ENCODE data around the gene TMEM131L. TPM values are rescaled to one million over a fixed set of nuclear protein-coding genes. Genes with fewer than 3 reads are reported as not detected.

The TMEM131L gene
- total RNA-seq, 2 experiments from 2014 or later, result 51.7 to 52.4 TPM

DNA sequence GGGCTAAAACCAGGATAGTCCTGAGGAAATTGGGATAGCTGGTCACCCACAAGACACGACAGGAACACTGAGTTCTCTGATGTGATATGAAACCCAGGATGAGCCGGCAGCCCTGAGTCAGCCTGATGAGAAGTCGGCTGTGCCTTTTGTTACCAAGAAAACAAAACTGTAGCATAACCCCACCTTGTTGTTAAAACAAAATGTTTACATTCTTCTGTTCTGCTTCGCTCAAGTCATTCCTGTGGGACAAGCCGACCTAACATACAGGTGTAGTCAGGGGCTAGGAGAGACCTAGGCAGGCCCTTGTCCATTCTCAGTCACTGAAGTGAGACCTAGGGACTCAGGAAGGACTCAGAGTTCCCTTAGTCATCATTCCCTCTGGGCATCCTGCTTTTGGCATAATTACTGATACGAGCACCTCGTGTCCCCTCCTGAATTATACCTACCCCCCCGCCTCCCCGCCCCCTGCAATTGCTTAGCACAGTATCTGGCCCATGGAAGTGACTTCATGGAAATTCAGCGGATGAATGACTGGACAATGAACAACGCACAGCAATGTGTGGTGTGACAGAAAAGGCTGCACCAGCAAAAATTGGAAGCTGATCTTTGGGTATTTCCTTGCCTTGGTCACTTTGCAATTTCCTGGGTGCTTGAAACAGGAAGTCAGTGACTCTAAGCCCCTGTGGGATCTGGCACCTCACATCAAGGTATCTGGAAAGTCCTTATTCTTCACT lies 186.1 kb downstream of the TMEM131L start:
- peaks cover 4% of the 10 kb centered on the region for H3K27me3 Mint-ChIP-seq
- peaks cover 26% of the 10 kb centered on the region for H3K4me1 Mint-ChIP-seq (ENCODE audit: low read depth)
- CTCF ChIA-PET, result interaction anchor here (0.6 to 1.2 kb wide), 3 partner anchors 9 to 308 kb away, joined by 4 to 9 read pairs (median 7); partner anchors contain the start of gene MND1
- peak overlapping the region; percentile 82 for H3K27ac Mint-ChIP-seq
- no peaks in the 10 kb centered on the region for H3K9me3 Mint-ChIP-seq
- TF ChIP-seq, protein P1, sequence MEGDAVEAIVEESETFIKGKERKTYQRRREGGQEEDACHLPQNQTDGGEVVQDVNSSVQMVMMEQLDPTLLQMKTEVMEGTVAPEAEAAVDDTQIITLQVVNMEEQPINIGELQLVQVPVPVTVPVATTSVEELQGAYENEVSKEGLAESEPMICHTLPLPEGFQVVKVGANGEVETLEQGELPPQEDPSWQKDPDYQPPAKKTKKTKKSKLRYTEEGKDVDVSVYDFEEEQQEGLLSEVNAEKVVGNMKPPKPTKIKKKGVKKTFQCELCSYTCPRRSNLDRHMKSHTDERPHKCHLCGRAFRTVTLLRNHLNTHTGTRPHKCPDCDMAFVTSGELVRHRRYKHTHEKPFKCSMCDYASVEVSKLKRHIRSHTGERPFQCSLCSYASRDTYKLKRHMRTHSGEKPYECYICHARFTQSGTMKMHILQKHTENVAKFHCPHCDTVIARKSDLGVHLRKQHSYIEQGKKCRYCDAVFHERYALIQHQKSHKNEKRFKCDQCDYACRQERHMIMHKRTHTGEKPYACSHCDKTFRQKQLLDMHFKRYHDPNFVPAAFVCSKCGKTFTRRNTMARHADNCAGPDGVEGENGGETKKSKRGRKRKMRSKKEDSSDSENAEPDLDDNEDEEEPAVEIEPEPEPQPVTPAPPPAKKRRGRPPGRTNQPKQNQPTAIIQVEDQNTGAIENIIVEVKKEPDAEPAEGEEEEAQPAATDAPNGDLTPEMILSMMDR (IDR thresholded peaks at IDR 0.05), result no peak
- POLR2A ChIA-PET, result interaction anchor here (1.2 kb wide), 1 partner anchor 9 kb away, joined by 3 read pairs; no protein-coding TSS in a partner anchor
- H3K36me3 Mint-ChIP-seq (ENCODE audit: low read depth), result no peaks in the 10 kb centered on the region
- DNase-seq (no peak), ATAC-seq (no peak)
- intact Hi-C loops (cut with micrococcal nuclease), result loop anchor here (2.0 kb wide), 1 partner anchor 103 kb away; no protein-coding TSS in a partner anchor
- no peak overlapping the region for H3K4me3 Mint-ChIP-seq

DNA sequence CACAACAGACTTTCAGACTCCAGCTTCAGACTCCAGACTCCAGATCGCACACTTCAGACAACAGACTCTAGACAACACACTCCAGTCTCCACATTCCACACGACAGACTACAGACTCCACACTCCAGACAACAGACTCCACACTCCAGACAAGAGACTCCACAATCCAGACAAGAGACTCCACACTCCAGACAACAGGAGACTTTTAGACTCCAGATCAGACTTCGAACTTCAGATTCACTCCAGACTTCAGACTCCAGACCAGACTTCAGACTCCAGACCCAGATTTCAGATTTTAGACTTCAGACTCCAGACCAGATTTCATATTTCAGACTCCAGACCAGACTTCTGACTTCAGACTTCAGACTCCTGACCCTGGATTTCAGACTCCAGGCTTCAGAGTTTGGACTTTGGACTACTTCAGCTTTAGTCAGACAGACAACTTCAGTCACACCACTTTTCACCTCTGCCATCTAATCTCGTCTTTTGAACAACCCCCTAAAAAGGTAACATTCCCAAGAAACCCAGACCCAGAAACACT lies 188.9 kb downstream of the TMEM131L start:
- H3K27ac Mint-ChIP-seq, result no peak overlapping the region
- POLR2A ChIA-PET, result no interaction called here
- DNase-seq (no peak), ATAC-seq (no peak)
- H3K4me3 Mint-ChIP-seq, result no peak overlapping the region
- no peaks in the 10 kb centered on the region for H3K36me3 Mint-ChIP-seq (ENCODE audit: low read depth)
- H3K27me3 Mint-ChIP-seq, result peaks cover 4% of the 10 kb centered on the region
- H3K4me1 Mint-ChIP-seq (ENCODE audit: low read depth), result peaks cover 23% of the 10 kb centered on the region
- TF ChIP-seq, protein P1 (IDR thresholded peaks at IDR 0.05), result no peak
- CTCF ChIA-PET, result interaction anchor here (1.0 to 1.3 kb wide), 4 partner anchors 10 to 95 kb away, joined by 3 to 4 read pairs (median 3); no protein-coding TSS in a partner anchor
- intact Hi-C loops (cut with micrococcal nuclease), result no loop called here
- no peaks in the 10 kb centered on the region for H3K9me3 Mint-ChIP-seq

DNA sequence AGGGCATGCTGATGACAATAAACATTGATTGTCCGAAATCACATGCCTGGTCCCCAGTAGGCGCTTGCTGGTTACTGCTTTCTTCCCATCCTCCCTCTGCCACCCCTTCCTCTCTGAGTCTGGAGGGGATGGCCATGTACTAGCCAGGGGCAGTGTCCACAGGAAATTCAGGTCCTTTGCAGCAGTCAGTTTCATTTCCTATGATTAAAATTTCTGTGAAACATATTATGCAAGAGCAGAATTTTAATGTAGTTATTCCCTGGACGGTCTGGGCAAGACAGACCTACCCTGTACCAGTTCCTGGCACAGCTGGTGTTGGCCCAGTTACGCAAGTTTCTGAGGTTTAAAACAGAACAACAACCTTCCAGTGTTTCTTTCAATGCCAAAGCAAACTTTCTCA lies 189.8 kb downstream of the TMEM131L start:
- intact Hi-C loops (cut with micrococcal nuclease), result no loop called here
- Mint-ChIP-seq H3K4me1 (ENCODE audit: low read depth) (peaks cover 17% of the 10 kb centered on the region), H3K36me3 (ENCODE audit: low read depth) (no peaks in the 10 kb centered on the region), H3K27me3 (peaks cover 4% of the 10 kb centered on the region), H3K9me3 (no peaks in the 10 kb centered on the region), H3K27ac (no peak overlapping the region), H3K4me3 (no peak overlapping the region)
- ChIA-PET CTCF (interaction anchor here (1.1 to 1.3 kb wide), 3 partner anchors 12 to 94 kb away, joined by 3 to 4 read pairs (median 3); no protein-coding TSS in a partner anchor), POLR2A (no interaction called here)
- ATAC-seq (no peak), DNase-seq (no peak)
- TF ChIP-seq, protein P1 (IDR thresholded peaks at IDR 0.05), result no peak

DNA sequence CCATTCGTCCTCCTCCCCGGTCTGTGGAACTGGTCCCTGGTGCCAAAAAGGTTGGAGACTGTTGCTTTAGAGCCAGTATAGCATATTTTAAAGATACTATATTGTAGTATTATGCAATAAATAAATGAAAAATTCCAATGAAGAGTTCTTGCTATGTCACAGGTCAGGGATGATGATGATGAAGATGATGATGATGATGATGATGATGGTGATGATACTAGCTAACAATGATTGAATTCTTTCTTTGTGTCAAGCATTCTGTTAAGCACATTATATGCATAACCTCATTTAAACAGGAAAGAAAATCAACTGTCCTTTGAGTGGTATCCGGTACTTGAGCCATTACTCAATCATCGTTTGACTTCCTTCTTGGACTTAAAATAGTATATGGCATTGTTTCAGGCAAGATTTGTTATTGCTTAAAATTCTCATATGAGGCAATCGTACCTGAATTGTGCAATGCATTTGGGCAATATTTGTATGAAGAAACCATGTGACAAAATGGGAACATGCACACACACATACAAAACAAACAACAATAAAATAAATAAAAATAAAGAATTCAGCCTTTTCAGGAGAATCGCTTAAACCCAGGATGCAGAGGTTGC lies 195.2 kb downstream of the TMEM131L start:
- no peaks in the 10 kb centered on the region for H3K4me1 Mint-ChIP-seq (ENCODE audit: low read depth)
- no peaks in the 10 kb centered on the region for H3K36me3 Mint-ChIP-seq (ENCODE audit: low read depth)
- TF ChIP-seq, protein P1 (IDR thresholded peaks at IDR 0.05), result no peak
- no peaks in the 10 kb centered on the region for H3K9me3 Mint-ChIP-seq
- ATAC-seq, result no peak
- ChIA-PET CTCF (interaction anchor here (1.7 kb wide), 1 partner anchor 18 kb away, joined by 4 read pairs; no protein-coding TSS in a partner anchor), POLR2A (interaction anchor here (1.2 kb wide), 1 partner anchor 30 kb away, joined by 3 read pairs; no protein-coding TSS in a partner anchor)
- H3K27me3 Mint-ChIP-seq, result no peaks in the 10 kb centered on the region
- no peak overlapping the region for H3K27ac Mint-ChIP-seq
- no peak overlapping the region for H3K4me3 Mint-ChIP-seq
- DNase-seq, result no peak
- intact Hi-C loops (cut with micrococcal nuclease), result no loop called here
